Loucy (cell line): ENCODE results near the gene SPOP.

Source experiments
- H2AFZ ChIP-seq: fragments of 200-600 bp; sonication (generic); 2 replicates; pipeline ENCODE4 v1.6.0; 2016; ENCODE audit warnings: antibody characterized with exemption, mild to moderate bottlenecking, low read length, moderate library complexity
- H3F3A ChIP-seq: fragments of 200-600 bp; 2 replicates; pipeline ENCODE4 v1.6.0; 2016; ENCODE audit warnings: antibody characterized with exemption, low read depth, mild to moderate bottlenecking
- H3K27me3 ChIP-seq: fragments of 200-600 bp; sonication (generic); 2 replicates; pipeline ENCODE4 v1.6.1; 2014; ENCODE audit warnings: low read length, mild to moderate bottlenecking; ENCODE audit not compliant: insufficient read depth, poor library complexity, severe bottlenecking
- H3K36me3 ChIP-seq: fragments of 200-600 bp; sonication (generic); 2 replicates; pipeline ENCODE4 v1.6.1; 2016; ENCODE audit warnings: low read length; ENCODE audit not compliant: insufficient read depth
- H3K4me1 ChIP-seq: fragments of 200-600 bp; sonication (generic); 2 replicates; pipeline ENCODE4 v1.5.1; 2014; ENCODE audit warnings: low read length, mild to moderate bottlenecking; ENCODE audit not compliant: insufficient read depth, poor library complexity, severe bottlenecking
- H3K4me2 ChIP-seq: fragments of 200-600 bp; sonication (generic); 2 replicates; pipeline ENCODE4 v1.6.0; 2014; ENCODE audit warnings: antibody characterized with exemption, low read length, low read depth, mild to moderate bottlenecking; ENCODE audit not compliant: poor library complexity, severe bottlenecking
- H3K4me3 ChIP-seq: fragments of 200-600 bp; sonication (generic); 2 replicates; pipeline ENCODE4 v1.5.1; 2014; ENCODE audit warnings: low read length, mild to moderate bottlenecking, mixed read lengths; ENCODE audit not compliant: poor library complexity, severe bottlenecking
- H3K79me2 ChIP-seq: fragments of 200-600 bp; sonication (generic); 2 replicates; pipeline ENCODE4 v1.6.1; 2014; ENCODE audit warnings: low read length; ENCODE audit not compliant: insufficient read depth
- H3K9ac ChIP-seq: fragments of 200-600 bp; sonication (generic); 2 replicates; pipeline ENCODE4 v1.6.0; 2014; ENCODE audit warnings: mild to moderate bottlenecking, low read depth, low read length, moderate library complexity; ENCODE audit not compliant: poor library complexity, severe bottlenecking
- H3K9me2 ChIP-seq: fragments of 200-600 bp; sonication (generic); replicated peaks from 2 replicates; pipeline ENCODE4 v1.6.1; 2016; ENCODE audit warnings: low read depth, low read length, mixed read lengths
- H3K9me3 ChIP-seq: fragments of 200-600 bp; sonication (generic); 2 replicates; pipeline ENCODE4 v1.6.1; 2014; ENCODE audit warnings: mild to moderate bottlenecking, antibody characterized with exemption, low read length, low read depth; ENCODE audit not compliant: insufficient read depth
- H4K20me1 ChIP-seq: fragments of 200-600 bp; sonication (generic); 2 replicates; pipeline ENCODE4 v1.6.0; 2014; ENCODE audit warnings: antibody characterized with exemption, low read length, mild to moderate bottlenecking; ENCODE audit not compliant: insufficient read depth, poor library complexity, severe bottlenecking
- CTCF ChIP-seq: fragments of 200-600 bp; sonication (generic); conservative IDR thresholded peaks from 2 replicates; pipeline ENCODE4 v1.5.1; 2014; ENCODE audit warnings: mild to moderate bottlenecking, antibody characterized with exemption, low read length
- EZH2phosphoT487 ChIP-seq: fragments of 200-600 bp; IDR thresholded peaks from 2 replicates; pipeline ENCODE4 v1.6.1; 2018; ENCODE audit warnings: antibody characterized with exemption, mild to moderate bottlenecking, moderate library complexity, borderline replicate concordance

Gene SPOP

GRCh38 chr17:49723423-49723822, 45.5 kb upstream of the SPOP start:
- Histone ChIP-seq H3K9me2 (no peaks in the 10 kb centered on the region), H3F3A (no peaks in the 10 kb centered on the region), H3K9ac (no peak overlapping the region), H2AFZ (no peak overlapping the region), H3K4me3 (no peak overlapping the region), H3K79me2 (peaks cover 72% of the 10 kb centered on the region), H4K20me1 (peaks cover 71% of the 10 kb centered on the region), H3K36me3 (peaks cover 96% of the 10 kb centered on the region), H3K4me1 (no peaks in the 10 kb centered on the region), H3K9me3 (no peaks in the 10 kb centered on the region), H3K4me2 (no peak overlapping the region), H3K27me3 (no peaks in the 10 kb centered on the region)
- no peak for TF ChIP-seq EZH2phosphoT487
- TF ChIP-seq CTCF = no peak

- TF ChIP-seq CTCF (no peak), EZH2phosphoT487 (no peak)
- no peak overlapping the region for H2AFZ ChIP-seq
- H3K9me2 ChIP-seq = no peaks in the 10 kb centered on the region
- H3K36me3 ChIP-seq = peaks cover 96% of the 10 kb centered on the region
- no peaks in the 10 kb centered on the region for H3K27me3 ChIP-seq
- peaks cover 65% of the 10 kb centered on the region for H4K20me1 ChIP-seq
- H3K4me3 ChIP-seq = no peak overlapping the region
- H3K4me1 ChIP-seq = no peaks in the 10 kb centered on the region
- H3K9me3 ChIP-seq = no peaks in the 10 kb centered on the region
- H3K9ac ChIP-seq = no peak overlapping the region
- no peaks in the 10 kb centered on the region for H3F3A ChIP-seq
- peaks cover 58% of the 10 kb centered on the region for H3K79me2 ChIP-seq
- H3K4me2 ChIP-seq = no peak overlapping the region
Measured at GRCh38 chr17:49722066-49722465, 44.2 kb upstream of the SPOP start.

GRCh38 chr17:49717371-49717861, 39.5 kb upstream of the SPOP start:
- Histone ChIP-seq H2AFZ (no peak overlapping the region), H3K9ac (no peak overlapping the region), H3K4me3 (no peak overlapping the region), H3K4me1 (no peaks in the 10 kb centered on the region), H3K9me2 (no peaks in the 10 kb centered on the region), H4K20me1 (peaks cover 24% of the 10 kb centered on the region), H3K79me2 (peaks cover 11% of the 10 kb centered on the region; the same call in 1 of the 2 replicates), H3F3A (peaks cover 5% of the 10 kb centered on the region; the same call in 1 of the 2 replicates), H3K27me3 (no peaks in the 10 kb centered on the region), H3K36me3 (peaks cover 99% of the 10 kb centered on the region), H3K4me2 (no peak overlapping the region), H3K9me3 (no peaks in the 10 kb centered on the region)
- no peak for TF ChIP-seq EZH2phosphoT487
- TF ChIP-seq CTCF = no peak
